ENCODE measurements around the gene IL18RAP. TPM values are rescaled to one million over a fixed set of nuclear protein-coding genes. Genes with fewer than 3 reads are reported as not detected.
A peak's percentile ranks its signal among the peaks of the same experiment; 100 is the strongest.

IL18RAP gene
- total and polyA plus RNA-seq, 7 experiments from 2014 or later, result 0.30 to 17.1 (median 7.5) TPM; not detected in 3

DNA sequence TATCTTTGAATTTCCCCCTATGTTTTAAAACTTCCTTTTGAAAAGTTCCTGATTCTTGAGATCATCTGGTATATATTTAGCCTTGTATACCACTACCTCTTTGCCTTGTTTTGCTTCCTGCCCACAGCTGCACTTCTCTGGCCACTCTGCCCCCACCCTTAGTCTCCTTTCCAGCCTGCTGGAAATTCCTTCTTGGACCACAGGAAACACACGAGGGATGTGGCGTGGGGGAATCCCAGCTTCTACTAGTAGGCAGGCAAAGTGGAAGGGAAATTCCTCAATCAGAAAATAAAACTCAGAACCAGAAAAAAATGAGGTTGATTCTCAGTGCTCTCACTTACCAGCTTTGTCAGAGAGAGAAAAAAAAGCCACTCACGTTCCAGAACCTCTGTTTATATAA, 13.4 kb downstream of the IL18RAP start:
- Mint-ChIP-seq H3K4me3 (peak overlapping the region in 2 of 10 donors; percentile 5 to 19), H3K9me3 (peaks cover 0 to 5% (median 0%) of the 10 kb centered on the region in 11 donors), H3K27me3 (no peaks in the 10 kb centered on the region), H3K27ac (peak overlapping the region in 2 of 9 donors; percentile 6 to 50), H3K4me1 (peaks cover 0 to 26% (median 13%) of the 10 kb centered on the region in 7 donors), H3K36me3 (peaks cover 0 to 34% (median 0%) of the 10 kb centered on the region in 5 donors)
- Histone ChIP-seq H3K9me3 (ENCODE audit: control insufficient read depth in 2 of 3, low read length in 3 of 3) (no peaks in the 10 kb centered on the region), H3K4me1 (ENCODE audit: control insufficient read depth in 2 of 2, insufficient read depth in 2 of 2, low read length in 2 of 2) (no peaks in the 10 kb centered on the region), H3K27ac (ENCODE audit: low read depth, low read length) (no peak overlapping the region), H3K36me3 (ENCODE audit: control insufficient read depth in 2 of 3, insufficient read depth in 3 of 3, low read length in 3 of 3) (no peaks in the 10 kb centered on the region), H3K4me3 (ENCODE audit: low read length) (no peak overlapping the region), H3K27me3 (ENCODE audit: control insufficient read depth in 2 of 2, insufficient read depth in 2 of 2, low read length in 2 of 2) (no peaks in the 10 kb centered on the region)
- POLR2A ChIA-PET, result interaction anchor here (0.6 kb wide), 1 partner anchor 196 kb away, joined by 4 read pairs; no protein-coding TSS in a partner anchor
- ATAC-seq (no peak), DNase-seq (peak in 1 of 9 donors; percentile 53)
- intact Hi-C loops (cut with micrococcal nuclease), result no loop called here
- CTCF ChIA-PET, result interaction anchor here (3.1 kb wide), 1 partner anchor 195 kb away, joined by 9 read pairs; no protein-coding TSS in a partner anchor

DNA sequence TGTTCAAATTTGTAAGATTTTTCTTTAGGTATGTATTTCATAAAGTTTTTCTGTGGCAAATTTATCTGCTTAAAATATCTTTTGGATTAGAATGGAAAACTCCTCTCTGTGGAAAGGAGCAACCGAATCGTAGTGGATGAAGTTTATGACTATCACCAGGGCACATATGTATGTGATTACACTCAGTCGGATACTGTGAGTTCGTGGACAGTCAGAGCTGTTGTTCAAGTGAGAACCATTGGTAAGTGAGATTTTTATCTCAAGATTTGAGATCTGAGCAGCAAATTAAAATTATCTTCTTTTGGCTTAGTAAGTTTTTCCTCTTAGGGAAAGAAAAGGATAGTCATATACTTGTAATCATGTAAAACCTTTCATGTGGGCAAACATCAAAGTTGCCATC, 14.2 kb downstream of the IL18RAP start:
- no peak overlapping the region for H3K27ac Mint-ChIP-seq
- H3K36me3 ChIP-seq (ENCODE audit: control insufficient read depth in 2 of 3, insufficient read depth in 3 of 3, low read length in 3 of 3), result no peaks in the 10 kb centered on the region
- H3K27me3 Mint-ChIP-seq, result no peaks in the 10 kb centered on the region

DNA sequence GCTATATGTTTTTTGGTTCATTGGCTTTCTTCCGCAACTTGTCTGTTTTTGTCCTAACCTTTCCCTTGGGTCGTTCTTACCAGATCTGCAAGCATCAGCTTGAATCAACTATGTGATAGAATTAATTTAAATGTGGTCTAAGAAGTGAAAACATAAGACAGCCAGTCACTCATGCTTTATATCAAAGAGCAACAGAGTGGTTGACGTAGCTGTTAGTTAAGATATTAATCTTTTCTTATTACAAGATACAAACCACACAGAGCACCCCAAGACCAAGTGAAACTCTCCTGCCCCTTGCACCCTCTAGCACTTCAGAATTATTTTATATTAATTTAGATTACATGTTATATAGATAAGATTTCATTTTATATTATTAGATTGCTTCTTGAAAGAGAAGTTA, 15.2 kb downstream of the IL18RAP start:
- Histone ChIP-seq H3K27ac (ENCODE audit: low read depth, low read length) (no peak overlapping the region), H3K9me3 (ENCODE audit: control insufficient read depth in 2 of 3, low read length in 3 of 3) (no peaks in the 10 kb centered on the region), H3K36me3 (ENCODE audit: control insufficient read depth in 2 of 3, insufficient read depth in 3 of 3, low read length in 3 of 3) (no peaks in the 10 kb centered on the region), H3K27me3 (ENCODE audit: control insufficient read depth in 2 of 2, insufficient read depth in 2 of 2, low read length in 2 of 2) (no peaks in the 10 kb centered on the region), H3K4me1 (ENCODE audit: control insufficient read depth in 2 of 2, insufficient read depth in 2 of 2, low read length in 2 of 2) (peaks cover 0 to 4% of the 10 kb centered on the region in 2 donors), H3K4me3 (ENCODE audit: low read length) (no peak overlapping the region)
- ChIA-PET CTCF (interaction anchor here (0.5 to 3.1 kb wide), 4 partner anchors 10 to 197 kb away, joined by 3 to 9 read pairs (median 3); no protein-coding TSS in a partner anchor), POLR2A (no interaction called here)
- Mint-ChIP-seq H3K9me3 (no peaks in the 10 kb centered on the region), H3K36me3 (peaks cover 0 to 20% (median 0%) of the 10 kb centered on the region in 5 donors), H3K4me1 (peaks cover 0 to 30% (median 16%) of the 10 kb centered on the region in 7 donors), H3K27me3 (no peaks in the 10 kb centered on the region), H3K4me3 (no peak overlapping the region), H3K27ac (no peak overlapping the region)
- ATAC-seq, result no peak
- DNase-seq, result no peak
- intact Hi-C loops (cut with micrococcal nuclease), result no loop called here

More for the DNA sequence above, 14.2 kb downstream of the IL18RAP start:
- Mint-ChIP-seq H3K9me3 (peaks cover 0 to 2% (median 0%) of the 10 kb centered on the region in 11 donors), H3K4me1 (peaks cover 0 to 25% (median 12%) of the 10 kb centered on the region in 7 donors), H3K4me3 (peak overlapping the region in 1 of 10 donors; percentile 3), H3K36me3 (peaks cover 0 to 28% (median 0%) of the 10 kb centered on the region in 5 donors)
- intact Hi-C loops (cut with micrococcal nuclease), result no loop called here
- ATAC-seq (no peak), DNase-seq (no peak)
- CTCF ChIA-PET, result interaction anchor here (3.1 kb wide), 1 partner anchor 196 kb away, joined by 9 read pairs; no protein-coding TSS in a partner anchor
- Histone ChIP-seq H3K4me1 (ENCODE audit: control insufficient read depth in 2 of 2, insufficient read depth in 2 of 2, low read length in 2 of 2) (no peaks in the 10 kb centered on the region), H3K4me3 (ENCODE audit: low read length) (no peak overlapping the region), H3K27me3 (ENCODE audit: control insufficient read depth in 2 of 2, insufficient read depth in 2 of 2, low read length in 2 of 2) (no peaks in the 10 kb centered on the region), H3K9me3 (ENCODE audit: control insufficient read depth in 2 of 3, low read length in 3 of 3) (no peaks in the 10 kb centered on the region), H3K27ac (ENCODE audit: low read depth, low read length) (no peak overlapping the region)
- POLR2A ChIA-PET, result interaction anchor here (0.6 kb wide), 1 partner anchor 197 kb away, joined by 4 read pairs; no protein-coding TSS in a partner anchor

DNA sequence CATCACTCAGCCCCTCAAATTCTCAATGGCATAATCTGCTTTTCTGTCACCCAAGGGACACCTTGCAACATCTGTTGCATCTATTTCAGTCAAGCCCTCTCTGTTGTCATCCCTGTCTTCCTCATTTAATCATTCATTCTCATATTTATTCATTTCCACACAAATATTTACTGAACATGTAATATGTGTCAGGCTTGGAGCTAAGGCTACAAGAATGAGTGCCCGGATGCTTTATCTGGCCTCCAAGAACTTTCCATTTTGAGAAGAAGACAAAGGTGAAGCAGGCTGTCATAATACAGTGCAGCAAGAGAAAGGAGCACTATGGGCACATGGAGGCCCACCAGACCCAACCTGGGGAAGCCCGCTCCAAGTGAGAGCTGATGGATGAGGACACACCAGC, 15.6 kb downstream of the IL18RAP start:
- no peak for DNase-seq
- no peaks in the 10 kb centered on the region for H3K27me3 ChIP-seq (ENCODE audit: control insufficient read depth in 2 of 2, insufficient read depth in 2 of 2, low read length in 2 of 2)
- ChIA-PET POLR2A (no interaction called here), CTCF (interaction anchor here (0.7 to 3.1 kb wide), 3 partner anchors 63 to 198 kb away, joined by 3 to 9 read pairs (median 3); no protein-coding TSS in a partner anchor)
- peaks cover 0 to 20% (median 0%) of the 10 kb centered on the region in 5 donors for H3K36me3 Mint-ChIP-seq
- H3K4me1 Mint-ChIP-seq, result peaks cover 0 to 34% (median 17%) of the 10 kb centered on the region in 7 donors
- no peaks in the 10 kb centered on the region for H3K36me3 ChIP-seq (ENCODE audit: control insufficient read depth in 2 of 3, insufficient read depth in 3 of 3, low read length in 3 of 3)
- peaks cover 0 to 5% of the 10 kb centered on the region in 2 donors for H3K4me1 ChIP-seq (ENCODE audit: control insufficient read depth in 2 of 2, insufficient read depth in 2 of 2, low read length in 2 of 2)
- H3K27ac ChIP-seq (ENCODE audit: low read depth, low read length), result no peak overlapping the region
- no peaks in the 10 kb centered on the region for H3K9me3 Mint-ChIP-seq
- ATAC-seq, result no peak
- H3K9me3 ChIP-seq (ENCODE audit: control insufficient read depth in 2 of 3, low read length in 3 of 3), result no peaks in the 10 kb centered on the region
- H3K27ac Mint-ChIP-seq, result no peak overlapping the region
- H3K4me3 ChIP-seq (ENCODE audit: low read length), result no peak overlapping the region
- H3K4me3 Mint-ChIP-seq, result no peak overlapping the region
- intact Hi-C loops (cut with micrococcal nuclease), result no loop called here
- no peaks in the 10 kb centered on the region for H3K27me3 Mint-ChIP-seq

DNA sequence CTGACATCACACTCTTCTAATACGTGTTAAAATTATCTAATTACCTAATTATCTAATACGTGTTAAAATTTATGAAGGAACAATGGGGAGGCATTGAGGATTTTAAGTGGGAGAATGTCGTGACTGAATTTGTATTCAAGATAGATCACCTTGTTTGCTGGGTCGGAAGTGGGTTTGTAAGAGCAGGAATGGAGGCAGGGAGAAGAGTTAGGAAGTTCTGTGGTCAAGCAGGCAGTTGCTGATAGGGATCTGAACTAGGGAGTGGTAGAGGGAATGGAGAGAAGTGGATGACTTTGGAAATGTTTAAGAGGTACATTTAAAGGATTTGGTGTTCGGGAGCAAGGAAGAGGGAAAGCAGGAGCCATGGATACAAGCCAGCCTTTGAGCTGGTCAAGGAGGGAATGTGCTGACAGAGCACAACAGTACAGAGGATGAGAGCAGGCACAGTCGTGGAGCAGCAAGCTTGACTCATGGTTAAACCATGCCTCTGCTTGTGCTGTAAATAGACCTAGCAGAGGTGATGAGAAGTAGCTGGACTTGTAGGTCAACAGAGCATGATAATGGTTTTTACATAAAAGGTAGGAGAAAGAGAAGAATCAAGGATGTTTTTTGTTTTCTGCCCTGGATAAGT, 16.2 kb downstream of the IL18RAP start:
- Mint-ChIP-seq H3K9me3 (no peaks in the 10 kb centered on the region), H3K4me1 (peaks cover 0 to 34% (median 17%) of the 10 kb centered on the region in 7 donors), H3K36me3 (peaks cover 0 to 15% (median 0%) of the 10 kb centered on the region in 5 donors), H3K27ac (no peak overlapping the region), H3K4me3 (no peak overlapping the region), H3K27me3 (no peaks in the 10 kb centered on the region)
- no peak overlapping the region for H3K27ac ChIP-seq (ENCODE audit: low read depth, low read length)
- H3K9me3 ChIP-seq (ENCODE audit: control insufficient read depth in 2 of 3, low read length in 3 of 3), result no peaks in the 10 kb centered on the region
- no peaks in the 10 kb centered on the region for H3K36me3 ChIP-seq (ENCODE audit: control insufficient read depth in 2 of 3, insufficient read depth in 3 of 3, low read length in 3 of 3)
- H3K27me3 ChIP-seq (ENCODE audit: control insufficient read depth in 2 of 2, insufficient read depth in 2 of 2, low read length in 2 of 2), result no peaks in the 10 kb centered on the region
- intact Hi-C loops (cut with micrococcal nuclease), result no loop called here
- peaks cover 0 to 5% of the 10 kb centered on the region in 2 donors for H3K4me1 ChIP-seq (ENCODE audit: control insufficient read depth in 2 of 2, insufficient read depth in 2 of 2, low read length in 2 of 2)
- no peak for ATAC-seq
- POLR2A ChIA-PET, result no interaction called here
- H3K4me3 ChIP-seq (ENCODE audit: low read length), result no peak overlapping the region
- CTCF ChIA-PET, result interaction anchor here (0.5 to 3.1 kb wide), 2 partner anchors 19 to 198 kb away, joined by 3 to 9 read pairs; no protein-coding TSS in a partner anchor
- DNase-seq, result no peak

DNA sequence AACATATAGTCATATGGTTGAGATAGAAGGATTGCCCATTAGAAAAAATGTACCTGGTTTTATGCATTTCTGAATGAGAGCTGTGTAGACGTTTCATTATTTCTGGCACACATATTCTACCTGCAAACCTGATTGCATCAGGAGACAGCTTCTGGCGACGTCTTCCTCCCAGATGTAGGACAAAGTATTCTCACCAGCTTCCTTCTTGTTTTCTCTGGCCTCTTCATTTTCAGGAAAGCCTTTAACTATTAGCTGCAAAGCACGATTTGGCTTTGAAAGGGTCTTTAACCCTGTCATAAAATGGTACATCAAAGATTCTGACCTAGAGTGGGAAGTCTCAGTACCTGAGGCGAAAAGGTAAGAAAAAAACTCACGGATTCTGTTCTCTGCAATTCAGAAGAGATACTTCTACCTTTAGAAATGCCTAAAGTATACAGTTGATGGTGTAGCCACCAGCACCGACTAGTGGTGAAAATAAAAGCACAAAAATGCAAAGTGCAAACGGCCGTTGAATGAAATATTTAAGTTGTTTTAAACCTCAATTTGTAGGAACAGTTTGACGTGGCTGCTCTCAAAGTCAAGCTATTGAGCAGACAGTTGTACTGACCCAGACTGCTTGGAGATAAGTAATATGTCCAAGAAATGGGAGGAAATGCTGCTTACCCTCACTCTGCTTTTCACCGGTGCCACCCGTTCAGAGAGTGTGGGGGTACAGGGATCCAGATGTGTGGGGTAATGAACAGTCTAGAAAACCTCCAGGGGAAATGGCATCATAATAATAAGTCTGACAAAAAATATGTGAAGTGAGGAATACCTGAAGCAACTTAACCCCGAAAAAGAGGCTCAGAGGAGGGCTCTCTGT, 20.2 kb downstream of the IL18RAP start:
- Mint-ChIP-seq H3K4me1 (peaks cover 0 to 12% (median 7%) of the 10 kb centered on the region in 7 donors), H3K27ac (peak overlapping the region in 4 of 9 donors; percentile 19 to 46 (median 30)), H3K4me3 (peak overlapping the region in 6 of 10 donors; percentile 24 to 71 (median 36)), H3K27me3 (no peaks in the 10 kb centered on the region), H3K36me3 (peaks cover 0 to 2% (median 0%) of the 10 kb centered on the region in 5 donors), H3K9me3 (no peaks in the 10 kb centered on the region)
- Histone ChIP-seq H3K4me3 (ENCODE audit: low read length) (no peak overlapping the region), H3K36me3 (ENCODE audit: control insufficient read depth in 2 of 3, insufficient read depth in 3 of 3, low read length in 3 of 3) (no peaks in the 10 kb centered on the region), H3K27ac (ENCODE audit: low read depth, low read length) (no peak overlapping the region), H3K4me1 (ENCODE audit: control insufficient read depth in 2 of 2, insufficient read depth in 2 of 2, low read length in 2 of 2) (peaks cover 0 to 5% of the 10 kb centered on the region in 2 donors), H3K27me3 (ENCODE audit: control insufficient read depth in 2 of 2, insufficient read depth in 2 of 2, low read length in 2 of 2) (no peaks in the 10 kb centered on the region), H3K9me3 (ENCODE audit: control insufficient read depth in 2 of 3, low read length in 3 of 3) (no peaks in the 10 kb centered on the region)
- DNase-seq (peak in 7 of 9 donors; percentile 16 to 58 (median 49)), ATAC-seq (peak; percentile 89)
- POLR2A ChIA-PET, result interaction anchor here (0.6 kb wide), 2 partner anchors 73 to 435 kb away, joined by 3 read pairs; no protein-coding TSS in a partner anchor
- intact Hi-C loops (cut with micrococcal nuclease), result loop anchor here (1.0 to 10.0 kb wide), 16 partner anchors 24 to 1098 kb away; partner anchors contain the start of genes IL18R1 (in 1 of the 2) and IL1RL2 (in 1 of the 2)
- CTCF ChIA-PET, result interaction anchor here (0.7 to 3.5 kb wide), 17 partner anchors 10 to 423 kb away, joined by 3 to 32 read pairs (median 4); partner anchors contain the start of gene IL18RAP

All from naive thymus-derived CD4-positive, alpha-beta T cell (primary cell).